Transverse colon (tissue), 4 donors: ENCODE results near the gene CPNE7. TPM values are rescaled to one million over a fixed set of nuclear protein-coding genes. Genes with fewer than 3 reads are reported as not detected.

Experiments used
- DNase-seq: peaks from one replicate; pipeline ENCODE4 v3.0.0-alpha.2; 2019
- H3K27ac ChIP-seq, 4 donors: fragments of 200-600 bp; sonication (generic); 2 replicates each; pipeline ENCODE4 v1.5.1; 2016 to 2018; ENCODE audit warnings: inconsistent platforms in 4 of 4
- H3K27me3 ChIP-seq: fragments of 200-600 bp; sonication (generic); 2 replicates; pipeline ENCODE4 v1.5.1; 2017; ENCODE audit warnings: inconsistent platforms
- H3K36me3 ChIP-seq, 4 donors: fragments of 200-600 bp; sonication (generic); 2 replicates each; pipeline ENCODE4 v1.5.1; 2017 to 2019; ENCODE audit warnings: inconsistent platforms in 4 of 4
- H3K4me1 ChIP-seq, 4 donors: fragments of 200-600 bp; sonication (generic); 2 replicates each; pipeline ENCODE4 v1.5.1; 2017 to 2020; ENCODE audit warnings: inconsistent platforms in 4 of 4
- H3K4me3 ChIP-seq, 4 donors: fragments of 200-600 bp; sonication (generic); 1 replicate in 1 of 4; 2 replicates in 3 of 4; pipeline versions ENCODE4 v1.5.1 to v1.6.1; 2017 to 2019; ENCODE audit warnings: inconsistent platforms in 4 of 4
- H3K9me3 ChIP-seq, 2 donors: fragments of 200-600 bp; sonication (generic); 2 replicates each; pipeline ENCODE4 v1.5.1; 2017 to 2019; ENCODE audit warnings: inconsistent platforms in 2 of 2
- CTCF ChIP-seq, 5 experiments: fragments of 200-600 bp in 3 of 5; fragments of 450-650 bp in 2 of 5; sonication (generic) in 3 of 5; IDR thresholded peaks; 1 replicate in 2 of 5; 2 replicates in 3 of 5; pipeline ENCODE4 v1.5.1; 2016 to 2017; ENCODE audit warnings: antibody characterized with exemption in 5 of 5, inconsistent platforms in 3 of 5, mild to moderate bottlenecking in 2 of 5, moderate library complexity in 1 of 5
- EP300 ChIP-seq: sonication (generic); formaldehyde crosslinking; IDR thresholded peaks from one replicate; pipeline ENCODE4 v1.6.1; 2017; ENCODE audit warnings: antibody characterized with exemption, low read depth
- POLR2A ChIP-seq: fragments of 450-650 bp; IDR thresholded peaks from one replicate; pipeline ENCODE4 v1.6.1; 2016; ENCODE audit warnings: antibody characterized with exemption, mild to moderate bottlenecking, moderate library complexity
- POLR2AphosphoS5 ChIP-seq, 3 donors: sonication (generic); formaldehyde crosslinking; IDR thresholded peaks; one replicate each; pipeline ENCODE4 v1.6.1; 2016; ENCODE audit warnings: antibody characterized with exemption in 3 of 3
- WGBS, 2 donors: methylation state at CpG; one replicate each; pipeline ENCODE4 v1.1.5; 2018; ENCODE audit warnings: low coverage in 1 of 2; 5-methylcytosine and 5-hydroxymethylcytosine counted together
- in situ Hi-C, 4 donors: fragments of 200-750 bp; cut with MboI; loops; one replicate each; pipeline versions ENCODE4 v1.15.0 to v1.15.1; 2017; ENCODE audit warnings: low sequenced_read_pairs in 3 of 4, low pct_ligation_motif_present in 1 of 4, low pct_unique_long_range_greater_than_20kb in 1 of 4
- intact Hi-C: fragments of 100-400 bp; cut with DNase I; formaldehyde crosslinking; loops from one replicate; pipeline ENCODE4 v1.15.1; 2023; ENCODE audit warnings: low total_unique reads
- total RNA-seq, 4 donors: library from RNA; depleted of rRNA; stranded (reverse); fragments of >200 nt; gene quantifications; one replicate each; pipeline ENCODE4 v1.1.0, GENCODE V29; 2016

CPNE7 gene
- total RNA-seq, 4 donors from 2014 or later: 0.41 to 5.0 (median 0.79) TPM; not detected in 1

GRCh38 chr16:89588413-89589109, 13.0 kb downstream of the CPNE7 start:
- DNase-seq: no peak
- TF ChIP-seq EP300 (no peak), CTCF (IDR thresholded peaks at IDR 0.05) (no peak), POLR2A (no peak), POLR2AphosphoS5 (IDR thresholded peaks at IDR 0.05) (no peak)
- WGBS, 2 donors: 73 to 90% methylated on average over 3 to 21 of the region's 26 CpGs
- H3K9me3 ChIP-seq: no peaks in the 10 kb centered on the region
- intact Hi-C loops (no loop called here), in situ Hi-C loops (no loop called here)
- no peaks in the 10 kb centered on the region for H3K4me1 ChIP-seq
- no peak overlapping the region for H3K27ac ChIP-seq
- H3K27me3 ChIP-seq: no peaks in the 10 kb centered on the region
- H3K4me3 ChIP-seq: no peak overlapping the region
- no peaks in the 10 kb centered on the region for H3K36me3 ChIP-seq

GRCh38 chr16:89589241-89589926, 13.8 kb downstream of the CPNE7 start:
- no peak for DNase-seq
- no peak overlapping the region for H3K27ac ChIP-seq
- no peaks in the 10 kb centered on the region for H3K9me3 ChIP-seq
- in situ Hi-C loops: no loop called here
- no peak overlapping the region for H3K4me3 ChIP-seq
- WGBS, 2 donors: 90% methylated on average over 21 of the region's 21 CpGs; no CpG with 5 or more reads in 1 of the 2 donors
- H3K27me3 ChIP-seq: no peaks in the 10 kb centered on the region
- H3K36me3 ChIP-seq: no peaks in the 10 kb centered on the region
- no peaks in the 10 kb centered on the region for H3K4me1 ChIP-seq
- intact Hi-C loops: no loop called here
- no peak for TF ChIP-seq CTCF (IDR thresholded peaks at IDR 0.05)
- TF ChIP-seq EP300: no peak
- no peak for TF ChIP-seq POLR2A
- no peak for TF ChIP-seq POLR2AphosphoS5 (IDR thresholded peaks at IDR 0.05)

DNA sequence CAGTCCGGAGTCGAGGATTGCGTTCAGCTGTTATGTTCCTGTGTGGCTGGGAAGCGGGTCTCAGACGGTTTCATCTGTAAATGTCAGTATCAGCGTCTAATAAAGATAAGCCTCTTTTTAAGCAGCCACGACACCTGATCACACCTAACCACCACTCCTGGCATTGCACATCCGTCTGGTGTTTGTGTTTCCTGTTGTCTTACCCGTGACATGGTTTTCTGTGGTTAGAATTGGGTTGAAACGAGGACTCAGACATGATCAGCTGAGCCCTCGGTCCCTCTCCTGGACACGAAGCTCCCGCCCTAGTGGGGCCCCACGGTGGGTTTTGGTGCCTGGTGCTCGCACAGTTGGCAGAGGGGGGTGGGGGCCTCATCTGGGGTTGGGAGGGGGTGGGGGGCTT, 18.3 kb downstream of the CPNE7 start:
- Histone ChIP-seq H3K4me1 (no peaks in the 10 kb centered on the region), H3K36me3 (no peaks in the 10 kb centered on the region), H3K27ac (no peak overlapping the region), H3K4me3 (no peak overlapping the region), H3K9me3 (no peaks in the 10 kb centered on the region), H3K27me3 (no peaks in the 10 kb centered on the region)
- DNase-seq: no peak
- intact Hi-C loops: no loop called here
- in situ Hi-C loops: no loop called here
- 69 to 77% methylated on average over 7 to 15 of the region's 15 CpGs for WGBS, 2 donors
- TF ChIP-seq POLR2AphosphoS5 (IDR thresholded peaks at IDR 0.05) (no peak), CTCF (IDR thresholded peaks at IDR 0.05) (no peak), POLR2A (no peak), EP300 (no peak)

DNA sequence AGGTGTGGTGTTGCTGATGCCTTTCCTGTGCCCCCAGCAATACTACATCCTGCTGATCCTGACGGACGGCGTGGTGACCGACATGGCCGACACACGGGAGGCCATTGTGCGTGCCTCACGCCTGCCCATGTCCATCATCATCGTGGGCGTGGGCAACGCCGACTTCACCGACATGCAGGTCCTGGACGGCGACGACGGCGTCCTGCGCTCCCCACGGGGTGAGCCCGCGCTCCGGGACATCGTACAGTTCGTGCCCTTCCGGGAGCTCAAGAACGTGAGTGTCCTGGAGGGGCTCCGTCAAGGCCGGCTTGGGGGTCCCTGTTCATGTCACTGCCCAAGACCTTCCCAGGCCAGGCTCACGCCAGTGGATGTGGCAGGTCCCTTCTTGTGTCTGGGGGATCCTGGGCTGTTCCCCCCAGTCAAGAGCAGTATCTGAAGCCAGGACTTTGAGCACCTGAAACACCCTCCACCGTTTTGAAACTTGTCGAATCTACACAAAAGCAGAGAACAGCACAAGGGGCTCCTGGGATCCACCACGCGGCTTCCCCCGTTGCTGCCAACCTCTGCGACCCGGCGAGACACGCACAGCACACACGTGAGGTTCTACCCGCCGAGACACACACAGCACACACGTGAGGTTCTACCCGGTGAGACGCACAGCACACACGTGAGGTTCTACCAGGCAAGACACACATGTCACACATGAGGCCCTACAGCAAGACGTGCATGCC, 19.9 kb downstream of the CPNE7 start:
- TF ChIP-seq CTCF (IDR thresholded peaks at IDR 0.05) (no peak), EP300 (no peak), POLR2A (no peak), POLR2AphosphoS5 (IDR thresholded peaks at IDR 0.05) (no peak)
- no peaks in the 10 kb centered on the region for H3K9me3 ChIP-seq
- no peak overlapping the region for H3K4me3 ChIP-seq
- intact Hi-C loops (no loop called here), in situ Hi-C loops (no loop called here)
- H3K36me3 ChIP-seq: no peaks in the 10 kb centered on the region
- 96% methylated on average over 46 of the region's 47 CpGs; no CpG with 5 or more reads in 1 of the 2 donors for WGBS, 2 donors
- no peaks in the 10 kb centered on the region for H3K27me3 ChIP-seq
- no peaks in the 10 kb centered on the region for H3K4me1 ChIP-seq
- no peak for DNase-seq
- H3K27ac ChIP-seq: no peak overlapping the region
